Heart left ventricle (tissue), 16 donors: ENCODE results near the gene NRP1. TPM values are rescaled to one million over a fixed set of nuclear protein-coding genes. Genes with fewer than 3 reads are reported as not detected.

ENCODE experiments used
- ATAC-seq, 4 donors: fragments of 200-7000 bp; cut with Tn5 transposase; one replicate each; pipeline ENCODE4 v1.9.1; 2020 to 2022; ENCODE audit warnings: moderate library complexity in 4 of 4, mild to moderate bottlenecking in 3 of 4, moderate number of reproducible peaks in 1 of 4
- DNase-seq, 5 donors: peaks; one replicate each; pipeline ENCODE4 v3.0.0-alpha.2; 2020
- H3K27ac ChIP-seq, 12 donors: fragments of 200-600 bp; sonication (generic) in 4 of 12; one replicate each; pipeline versions ENCODE4 v1.5.0 to v1.8.0; 2016 to 2022; ENCODE audit warnings: mild to moderate bottlenecking in 2 of 12
- H3K27me3 ChIP-seq, 9 donors: fragments of 200-600 bp; sonication (generic) in 2 of 9; one replicate each; pipeline versions ENCODE4 v1.5.1 to v1.8.0; 2016 to 2022; ENCODE audit warnings: mild to moderate bottlenecking in 3 of 9
- H3K36me3 ChIP-seq, 9 donors: fragments of 200-600 bp; sonication (generic) in 2 of 9; one replicate each; pipeline versions ENCODE4 v1.5.0 to v1.8.0; 2018 to 2022; ENCODE audit warnings: mild to moderate bottlenecking in 2 of 9
- H3K4me1 ChIP-seq, 12 donors: fragments of 200-600 bp; sonication (generic) in 4 of 12; one replicate each; pipeline versions ENCODE4 v1.5.0 to v1.8.0; 2016 to 2022; ENCODE audit warnings: mild to moderate bottlenecking in 3 of 12
- H3K4me3 ChIP-seq, 12 donors: fragments of 200-600 bp; sonication (generic) in 4 of 12; one replicate each; pipeline versions ENCODE4 v1.5.0 to v1.8.0; 2017 to 2022; ENCODE audit warnings: mild to moderate bottlenecking in 9 of 12, moderate library complexity in 4 of 12
- H3K9me3 ChIP-seq, 12 donors: fragments of 200-600 bp; sonication (generic) in 4 of 12; one replicate each; pipeline versions ENCODE4 v1.5.0 to v1.8.0; 2016 to 2022; ENCODE audit warnings: mild to moderate bottlenecking in 1 of 12
- POLR2A ChIP-seq, 2 donors: fragments of 450-650 bp; IDR thresholded peaks; one replicate each; pipeline ENCODE4 v1.6.1; 2017; ENCODE audit warnings: antibody characterized with exemption in 2 of 2, mild to moderate bottlenecking in 2 of 2, moderate library complexity in 2 of 2
- WGBS, 4 donors: extraction: QIAGEN DNeasy Blood & Tissue Kit in 2 of 4; methylation state at CpG; one replicate each; pipeline versions ENCODE4 v1.1.5 to v1.1.7; 2013 to 2018; 5-methylcytosine and 5-hydroxymethylcytosine counted together
- intact Hi-C, 10 donors: fragments of 100-400 bp; cut with DNase I; formaldehyde crosslinking; loops; one replicate each; pipeline versions ENCODE4 v1.11.1 to v1.14.2; 2022
- polyA plus RNA-seq, 2 donors: library from polyadenylated mRNA; stranded (reverse); fragments of 200-250 nt; gene quantifications; one replicate each; pipeline ENCODE4 v1.2.3, GENCODE V29; 2013
- total RNA-seq, 9 donors: library from RNA; depleted of rRNA in 2 of 9; stranded (reverse); fragments of >200 nt in 2 of 9; fragmentation: NEBNext Ultra II Directional in 3 of 9; extraction: Animal tissue kit (Norgen Biotek cat#: 25700) in 3 of 9; gene quantifications; one replicate each; pipeline versions ENCODE4 v1.1.0 to v1.2.4, GENCODE V29; 2016 to 2023
- TF ChIP-seq, protein P1 (sequence below), 12 donors: fragments of 200-600 bp; sonication (generic) in 4 of 12; IDR thresholded peaks; one replicate each; pipeline versions ENCODE4 v1.5.0 to v1.8.0; 2018 to 2022; ENCODE audit warnings: antibody characterized with exemption in 12 of 12, mild to moderate bottlenecking in 5 of 12
- donor health status: ischemic (EF 13 %, LVEDD 7.1; RV severe dilation, severe dysfunction).
- donor health status: healthy with polysubstance abuse.
- donor health status: DM: no; HTN: yes; CAD: no.
- donor health status: DM: no; HTN: no; CAD: no.
- donor health status: ischemic (EF 25% LVEDD 6.9; RV normal size, moderate dysfunction).
- donor health status: ischemic (EF 25% LVEDD 5.7; RV mildly dilated, moderate dysfunction).
- donor health status: healthy.
- donor health status: DM: yes; HTN: yes; CAD: no.
- donor health status: ischemic (EF 35%, LVEDD 5.7; RV mildly dilated, moderate dysfunction).
- donor health status: nonischemic (EF 11% LVEDD 7.7; RV severe dilation, severe dysfunction).
- donor health status: DM: yes; HTN: yes; CAD: no.
- donor health status: PGD.
- donor health status: ischemic (EF 29% LVEDD 5.4; RV normal size, mild dysfunction).
- donor health status: nonischemic (EF 23%, LVEDD 6.1; RV moderate dilation, normal function).

NRP1 gene
- total and polyA plus RNA-seq, 11 donors = 47.1 to 279 (median 152) TPM

GRCh38 chr10:33381451-33382215 is 47.2 kb upstream of the NRP1 start:
- WGBS, 4 donors = 71 to 77% (median 74%) methylated on average over 12 of the region's 12 CpGs
- no peaks in the 10 kb centered on the region for H3K9me3 ChIP-seq
- H3K27me3 ChIP-seq = no peaks in the 10 kb centered on the region
- TF ChIP-seq, protein P1, sequence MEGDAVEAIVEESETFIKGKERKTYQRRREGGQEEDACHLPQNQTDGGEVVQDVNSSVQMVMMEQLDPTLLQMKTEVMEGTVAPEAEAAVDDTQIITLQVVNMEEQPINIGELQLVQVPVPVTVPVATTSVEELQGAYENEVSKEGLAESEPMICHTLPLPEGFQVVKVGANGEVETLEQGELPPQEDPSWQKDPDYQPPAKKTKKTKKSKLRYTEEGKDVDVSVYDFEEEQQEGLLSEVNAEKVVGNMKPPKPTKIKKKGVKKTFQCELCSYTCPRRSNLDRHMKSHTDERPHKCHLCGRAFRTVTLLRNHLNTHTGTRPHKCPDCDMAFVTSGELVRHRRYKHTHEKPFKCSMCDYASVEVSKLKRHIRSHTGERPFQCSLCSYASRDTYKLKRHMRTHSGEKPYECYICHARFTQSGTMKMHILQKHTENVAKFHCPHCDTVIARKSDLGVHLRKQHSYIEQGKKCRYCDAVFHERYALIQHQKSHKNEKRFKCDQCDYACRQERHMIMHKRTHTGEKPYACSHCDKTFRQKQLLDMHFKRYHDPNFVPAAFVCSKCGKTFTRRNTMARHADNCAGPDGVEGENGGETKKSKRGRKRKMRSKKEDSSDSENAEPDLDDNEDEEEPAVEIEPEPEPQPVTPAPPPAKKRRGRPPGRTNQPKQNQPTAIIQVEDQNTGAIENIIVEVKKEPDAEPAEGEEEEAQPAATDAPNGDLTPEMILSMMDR (IDR thresholded peaks at IDR 0.05) = no peak
- TF ChIP-seq POLR2A (IDR thresholded peaks at IDR 0.05) = no peak
- no peak overlapping the region for H3K27ac ChIP-seq
- intact Hi-C loops = no loop called here
- H3K36me3 ChIP-seq = no peaks in the 10 kb centered on the region
- DNase-seq (no peak), ATAC-seq (peak in 1 of 4 donors; percentile 32)
- no peak overlapping the region for H3K4me3 ChIP-seq
- H3K4me1 ChIP-seq = peaks cover 0 to 14% (median 3%) of the 10 kb centered on the region in 12 donors

DNA sequence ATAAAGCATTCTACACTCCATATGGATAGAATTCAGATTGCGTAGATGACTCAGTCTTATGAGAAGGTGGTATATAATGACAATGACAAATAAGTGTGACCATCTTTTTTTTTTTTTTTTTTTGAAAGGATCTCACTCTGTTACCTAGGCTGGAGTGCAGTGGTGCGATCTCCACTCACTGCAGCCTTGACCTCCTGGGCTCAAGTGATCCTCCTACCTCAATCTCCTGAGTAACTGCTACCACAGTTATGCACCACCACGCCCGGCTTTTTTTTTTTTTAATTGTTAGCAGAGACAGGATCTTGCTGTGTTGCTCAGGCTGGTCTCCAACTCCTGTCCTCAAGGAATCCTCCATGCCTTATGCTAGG is 43.2 kb upstream of the NRP1 start:
- no peaks in the 10 kb centered on the region for H3K36me3 ChIP-seq
- peaks cover 0 to 10% (median 1%) of the 10 kb centered on the region in 12 donors for H3K4me1 ChIP-seq
- intact Hi-C loops = no loop called here
- 93 to 98% (median 95%) methylated on average over 4 of the region's 4 CpGs for WGBS, 4 donors
- no peak for ATAC-seq
- TF ChIP-seq, protein P1 (IDR thresholded peaks at IDR 0.05) = no peak
- no peak for TF ChIP-seq POLR2A (IDR thresholded peaks at IDR 0.05)
- no peak for DNase-seq
- no peak overlapping the region for H3K27ac ChIP-seq
- H3K9me3 ChIP-seq = no peaks in the 10 kb centered on the region
- no peaks in the 10 kb centered on the region for H3K27me3 ChIP-seq
- H3K4me3 ChIP-seq = no peak overlapping the region

GRCh38 chr10:33376976-33377657 is 42.6 kb upstream of the NRP1 start:
- no peaks in the 10 kb centered on the region for H3K27me3 ChIP-seq
- DNase-seq (no peak), ATAC-seq (no peak)
- intact Hi-C loops = no loop called here
- H3K36me3 ChIP-seq = no peaks in the 10 kb centered on the region
- H3K4me3 ChIP-seq = no peak overlapping the region
- H3K4me1 ChIP-seq = peaks cover 0 to 10% (median under 1%) of the 10 kb centered on the region in 12 donors
- H3K27ac ChIP-seq = no peak overlapping the region
- no peak for TF ChIP-seq POLR2A (IDR thresholded peaks at IDR 0.05)
- TF ChIP-seq, protein P1 (IDR thresholded peaks at IDR 0.05) = no peak
- 82 to 87% (median 84%) methylated on average over 4 of the region's 4 CpGs for WGBS, 4 donors
- no peaks in the 10 kb centered on the region for H3K9me3 ChIP-seq

DNA sequence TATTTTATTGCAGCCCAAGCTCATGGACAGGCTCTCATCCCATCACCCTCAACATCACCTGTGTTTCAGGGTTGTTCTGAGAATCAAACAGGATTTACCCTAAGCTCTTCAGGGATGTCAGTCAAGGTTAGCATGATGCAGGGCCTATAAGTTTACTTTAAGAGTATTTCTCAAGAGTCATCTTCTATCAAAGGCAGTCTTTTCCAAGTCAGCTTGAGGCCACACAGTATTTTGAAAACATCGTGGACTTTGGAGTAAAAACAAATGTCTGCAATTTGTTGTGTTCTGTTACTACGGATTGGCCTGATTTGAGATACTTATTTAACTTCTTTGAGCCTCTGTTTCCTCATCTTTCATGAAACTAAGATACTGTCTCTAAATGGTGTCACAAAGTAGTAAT is 42.0 kb upstream of the NRP1 start:
- H3K27ac ChIP-seq = no peak overlapping the region
- peaks cover 0 to 10% (median 0%) of the 10 kb centered on the region in 12 donors for H3K4me1 ChIP-seq
- TF ChIP-seq, protein P1 (IDR thresholded peaks at IDR 0.05) = no peak
- no peak for TF ChIP-seq POLR2A (IDR thresholded peaks at IDR 0.05)
- no peak overlapping the region for H3K4me3 ChIP-seq
- no peak for DNase-seq
- WGBS, 4 donors = 91 to 94% (median 92%) methylated on average over 2 of the region's 2 CpGs
- intact Hi-C loops = no loop called here
- no peaks in the 10 kb centered on the region for H3K36me3 ChIP-seq
- H3K27me3 ChIP-seq = no peaks in the 10 kb centered on the region
- no peak for ATAC-seq
- no peaks in the 10 kb centered on the region for H3K9me3 ChIP-seq
